Kidney epithelial cell (primary cell): ENCODE results near the gene CHD6. TPM values are rescaled to one million over a fixed set of nuclear protein-coding genes. Genes with fewer than 3 reads are reported as not detected.

Experiments used
- DNase-seq: peaks from one replicate; pipeline ENCODE4 v3.0.0-alpha.2; 2010; ENCODE audit warnings: low read depth
- H3K27me3 ChIP-seq: 2 replicates; pipeline ENCODE4 v1.6.0; 2011; ENCODE audit warnings: low read length; ENCODE audit not compliant: control insufficient read depth, insufficient read depth
- H3K36me3 ChIP-seq: 2 replicates; pipeline ENCODE4 v1.5.1; 2011; ENCODE audit warnings: low read length; ENCODE audit not compliant: control insufficient read depth, insufficient read depth
- H3K4me3 ChIP-seq: 2 replicates; pipeline ENCODE4 v1.5.1; 2011; ENCODE audit warnings: low read depth, mild to moderate bottlenecking, control low read depth, low read length
- total RNA-seq: library from RNA; depleted of rRNA; stranded (reverse); fragments of >200 nt; gene quantifications from 2 replicates; pipeline ENCODE4 v1.2.3, GENCODE V29; 2015
- TF ChIP-seq, protein P1 (sequence below): IDR thresholded peaks from 2 replicates; pipeline ENCODE4 v1.5.1; 2011; ENCODE audit warnings: mild to moderate bottlenecking, moderate library complexity, low read length, control low read depth, inconsistent platforms; ENCODE audit not compliant: insufficient read depth, poor library complexity, severe bottlenecking

The CHD6 gene
- total RNA-seq, 1 donor from 2014 or later: 19.6 TPM

DNA sequence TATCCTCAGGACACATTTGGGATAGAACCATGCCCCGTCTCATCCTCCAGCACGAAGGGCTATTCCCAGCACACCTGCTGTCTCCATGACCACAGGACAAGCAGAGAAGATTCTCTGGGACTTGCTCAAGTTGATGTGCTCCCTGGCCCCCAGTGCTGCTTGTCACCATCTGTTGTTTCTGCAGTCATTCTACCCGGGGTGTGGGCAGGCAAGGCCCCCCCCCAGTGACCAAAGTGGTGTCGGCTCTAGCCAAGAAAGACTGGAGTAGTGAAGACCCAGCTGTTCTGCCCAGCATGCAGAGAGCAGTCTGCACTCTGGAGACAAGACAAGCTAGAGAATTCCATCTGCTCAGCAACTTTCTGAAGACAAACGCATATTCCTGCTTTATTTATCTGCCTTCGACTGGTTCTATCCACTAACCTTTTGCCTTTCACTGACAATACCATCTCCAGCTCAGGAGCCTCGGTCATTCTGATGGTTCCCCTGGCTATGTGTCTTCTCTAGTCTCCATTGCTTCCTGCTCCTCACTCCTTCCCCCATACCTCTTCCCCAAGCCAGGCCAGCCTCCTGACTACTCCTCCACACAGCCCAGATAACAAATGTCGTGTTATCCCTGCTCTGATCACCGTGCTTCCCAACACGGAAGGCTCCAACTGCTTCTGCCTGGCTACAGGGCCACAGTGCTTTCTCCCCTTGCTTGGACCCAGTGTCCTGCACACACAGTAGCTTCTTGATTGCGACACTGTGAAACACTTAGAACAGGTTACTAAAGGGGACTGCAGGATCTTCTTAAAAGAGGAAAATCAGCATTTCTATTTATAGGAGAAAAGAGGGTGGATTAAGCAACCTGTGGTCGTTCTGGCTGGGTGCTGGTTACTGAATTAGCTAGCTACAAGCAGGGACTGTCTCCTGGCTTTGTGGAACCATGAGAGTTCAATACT lies 164.9 kb downstream of the CHD6 start:
- TF ChIP-seq, protein P1, sequence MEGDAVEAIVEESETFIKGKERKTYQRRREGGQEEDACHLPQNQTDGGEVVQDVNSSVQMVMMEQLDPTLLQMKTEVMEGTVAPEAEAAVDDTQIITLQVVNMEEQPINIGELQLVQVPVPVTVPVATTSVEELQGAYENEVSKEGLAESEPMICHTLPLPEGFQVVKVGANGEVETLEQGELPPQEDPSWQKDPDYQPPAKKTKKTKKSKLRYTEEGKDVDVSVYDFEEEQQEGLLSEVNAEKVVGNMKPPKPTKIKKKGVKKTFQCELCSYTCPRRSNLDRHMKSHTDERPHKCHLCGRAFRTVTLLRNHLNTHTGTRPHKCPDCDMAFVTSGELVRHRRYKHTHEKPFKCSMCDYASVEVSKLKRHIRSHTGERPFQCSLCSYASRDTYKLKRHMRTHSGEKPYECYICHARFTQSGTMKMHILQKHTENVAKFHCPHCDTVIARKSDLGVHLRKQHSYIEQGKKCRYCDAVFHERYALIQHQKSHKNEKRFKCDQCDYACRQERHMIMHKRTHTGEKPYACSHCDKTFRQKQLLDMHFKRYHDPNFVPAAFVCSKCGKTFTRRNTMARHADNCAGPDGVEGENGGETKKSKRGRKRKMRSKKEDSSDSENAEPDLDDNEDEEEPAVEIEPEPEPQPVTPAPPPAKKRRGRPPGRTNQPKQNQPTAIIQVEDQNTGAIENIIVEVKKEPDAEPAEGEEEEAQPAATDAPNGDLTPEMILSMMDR: no peak
- Histone ChIP-seq H3K4me3 (no peak overlapping the region), H3K36me3 (peaks cover 1% of the 10 kb centered on the region), H3K27me3 (no peaks in the 10 kb centered on the region)
- no peak for DNase-seq

DNA sequence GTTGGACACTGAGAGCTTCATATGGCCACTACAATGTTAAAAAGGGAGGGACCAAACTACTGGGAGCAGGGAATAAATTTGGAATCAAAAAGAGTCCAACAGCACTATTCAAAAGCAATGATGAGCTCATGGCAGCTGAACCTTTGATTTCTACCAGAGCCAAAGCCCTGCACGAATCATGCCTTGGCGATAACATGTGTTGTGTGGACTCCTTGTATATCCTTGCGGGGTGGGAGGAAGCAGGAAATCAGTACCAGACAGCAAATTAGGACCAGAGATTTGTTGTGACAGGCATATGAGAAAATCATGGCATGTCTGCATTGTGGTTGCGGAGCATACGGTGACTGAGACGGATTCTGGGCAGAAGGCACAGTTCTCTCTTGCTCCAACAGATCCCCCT lies 166.0 kb downstream of the CHD6 start:
- TF ChIP-seq, protein P1: no peak
- H3K4me3 ChIP-seq: no peak overlapping the region
- peaks cover 1% of the 10 kb centered on the region for H3K36me3 ChIP-seq

DNA sequence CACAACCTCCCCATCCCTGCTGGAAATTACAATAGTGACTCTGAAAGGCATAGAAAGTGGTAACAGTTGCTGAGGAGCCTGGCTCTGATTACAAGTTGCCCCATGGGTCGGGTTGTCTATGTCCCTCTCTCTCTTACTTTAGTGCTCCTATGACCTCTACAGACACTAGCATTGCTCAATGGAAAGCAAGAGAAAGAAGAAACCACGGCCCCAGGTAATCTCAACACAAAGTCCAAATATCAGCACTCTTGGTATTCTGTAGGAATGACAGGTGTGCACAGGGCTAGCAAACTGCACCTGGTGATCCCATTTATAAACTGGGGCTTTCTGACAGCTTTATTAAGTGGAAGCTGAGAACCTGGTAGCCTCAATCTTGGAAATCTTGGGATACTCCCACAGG lies 171.2 kb downstream of the CHD6 start:
- TF ChIP-seq, protein P1: no peak
- Histone ChIP-seq H3K36me3 (peaks cover 3% of the 10 kb centered on the region), H3K27me3 (no peaks in the 10 kb centered on the region), H3K4me3 (no peak overlapping the region)
- no peak for DNase-seq

More for the DNA sequence above, 166.0 kb downstream of the CHD6 start:
- DNase-seq: no peak
- no peaks in the 10 kb centered on the region for H3K27me3 ChIP-seq

DNA sequence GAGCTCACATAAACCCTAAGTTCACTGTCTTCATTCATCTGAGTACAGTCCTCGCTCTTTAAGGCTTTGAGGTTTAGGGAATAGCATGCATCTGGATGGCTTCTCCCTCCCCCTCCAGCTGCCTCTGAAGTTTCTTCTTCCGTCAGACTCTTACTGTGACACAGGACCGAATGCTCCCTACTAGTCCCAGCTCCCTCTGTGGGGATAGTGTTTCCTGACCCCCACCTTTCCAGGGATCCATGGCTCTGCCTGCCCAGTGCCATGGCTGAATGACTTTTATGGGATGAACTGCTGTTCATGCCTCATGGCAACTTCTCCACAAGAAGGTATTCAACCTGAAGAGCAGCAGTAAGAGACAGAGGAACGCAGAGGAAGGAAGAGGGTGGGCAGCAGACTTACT lies 171.7 kb downstream of the CHD6 start:
- H3K27me3 ChIP-seq: no peaks in the 10 kb centered on the region
- H3K4me3 ChIP-seq: no peak overlapping the region
- TF ChIP-seq, protein P1: no peak
- H3K36me3 ChIP-seq: peaks cover 3% of the 10 kb centered on the region
- no peak for DNase-seq

DNA sequence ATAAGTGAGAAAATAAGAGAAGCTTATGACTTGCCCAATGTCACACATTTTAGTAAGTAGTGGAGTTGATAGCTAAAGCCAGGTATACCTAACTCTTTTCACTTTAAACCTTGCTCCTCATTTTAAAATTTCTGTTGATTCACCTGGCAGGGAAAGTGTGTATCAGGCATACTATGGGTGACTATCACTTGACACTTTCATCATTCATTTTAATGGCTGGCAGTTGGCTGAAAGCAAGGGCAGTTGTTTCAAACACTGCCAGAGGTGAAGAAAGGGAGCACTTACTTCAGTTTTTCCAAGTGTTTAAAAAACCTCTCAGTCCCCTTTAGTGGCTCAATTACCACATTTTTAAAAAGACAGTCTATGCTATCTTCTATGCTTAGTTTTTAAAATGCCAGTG lies 173.4 kb downstream of the CHD6 start:
- Histone ChIP-seq H3K27me3 (no peaks in the 10 kb centered on the region), H3K36me3 (peaks cover 2% of the 10 kb centered on the region), H3K4me3 (no peak overlapping the region)
- TF ChIP-seq, protein P1: no peak
- DNase-seq: no peak
